GM23338 (cell line): Measurements from ENCODE around the gene NPC1L1.

Experiments used
- EZH2 ChIP-seq: fragments of 200-600 bp; sonication (generic); IDR thresholded peaks from one replicate; pipeline ENCODE4 v1.8.0; 2017; ENCODE audit warnings: antibody characterized with exemption, mild to moderate bottlenecking, low read depth; ENCODE audit not compliant: unreplicated experiment
- EZH2phosphoT487 ChIP-seq: fragments of 200-600 bp; sonication (generic); IDR thresholded peaks from one replicate; pipeline ENCODE4 v1.8.1; 2018; ENCODE audit warnings: antibody characterized with exemption; ENCODE audit not compliant: unreplicated experiment
- POLR2AphosphoS5 ChIP-seq: IDR thresholded peaks from 2 replicates; pipeline ENCODE4 v1.6.1; 2016; ENCODE audit warnings: antibody characterized with exemption, low read depth
- REST ChIP-seq: IDR thresholded peaks from one replicate; pipeline ENCODE4 v1.6.1; 2018; ENCODE audit warnings: antibody characterized with exemption; ENCODE audit not compliant: unreplicated experiment
- STAT1 ChIP-seq: IDR thresholded peaks from one replicate; pipeline ENCODE4 v1.6.1; 2016; ENCODE audit warnings: antibody characterized with exemption; ENCODE audit not compliant: unreplicated experiment
- ZNF331 ChIP-seq: fragments of 250-450 bp; sonication (Bioruptor Pico); IDR thresholded peaks from 2 replicates; pipeline ENCODE4 v1.5.0; 2020; ENCODE audit warnings: low read depth, mild to moderate bottlenecking, moderate library complexity
- TF ChIP-seq, protein P1 (sequence below), 2 experiments: fragments of 200-600 bp in 1 of 2; sonication (generic) in 1 of 2; conservative IDR thresholded peaks; 2 replicates each; pipeline versions ENCODE4 v1.5.1 to v1.6.1; 2016 to 2017; ENCODE audit warnings: antibody characterized with exemption in 2 of 2, low read depth in 2 of 2, mild to moderate bottlenecking in 2 of 2, moderate library complexity in 1 of 2

GRCh38 chr7:44559485-44559884 is 18.4 kb upstream of the NPC1L1 start:
- TF ChIP-seq POLR2AphosphoS5 (no peak), EZH2phosphoT487 (no peak), ZNF331 (CRISPR knock-in tag) (no peak), EZH2 (no peak), REST (no peak), STAT1 (no peak)
- TF ChIP-seq, protein P1, sequence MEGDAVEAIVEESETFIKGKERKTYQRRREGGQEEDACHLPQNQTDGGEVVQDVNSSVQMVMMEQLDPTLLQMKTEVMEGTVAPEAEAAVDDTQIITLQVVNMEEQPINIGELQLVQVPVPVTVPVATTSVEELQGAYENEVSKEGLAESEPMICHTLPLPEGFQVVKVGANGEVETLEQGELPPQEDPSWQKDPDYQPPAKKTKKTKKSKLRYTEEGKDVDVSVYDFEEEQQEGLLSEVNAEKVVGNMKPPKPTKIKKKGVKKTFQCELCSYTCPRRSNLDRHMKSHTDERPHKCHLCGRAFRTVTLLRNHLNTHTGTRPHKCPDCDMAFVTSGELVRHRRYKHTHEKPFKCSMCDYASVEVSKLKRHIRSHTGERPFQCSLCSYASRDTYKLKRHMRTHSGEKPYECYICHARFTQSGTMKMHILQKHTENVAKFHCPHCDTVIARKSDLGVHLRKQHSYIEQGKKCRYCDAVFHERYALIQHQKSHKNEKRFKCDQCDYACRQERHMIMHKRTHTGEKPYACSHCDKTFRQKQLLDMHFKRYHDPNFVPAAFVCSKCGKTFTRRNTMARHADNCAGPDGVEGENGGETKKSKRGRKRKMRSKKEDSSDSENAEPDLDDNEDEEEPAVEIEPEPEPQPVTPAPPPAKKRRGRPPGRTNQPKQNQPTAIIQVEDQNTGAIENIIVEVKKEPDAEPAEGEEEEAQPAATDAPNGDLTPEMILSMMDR (conservative IDR thresholded peaks at IDR 0.05; ENCODE audit: low read depth in 2 of 2) = no peak
